ENCODE data around the gene TMBIM4. TPM values are rescaled to one million over a fixed set of nuclear protein-coding genes. Genes with fewer than 3 reads are reported as not detected.

Gene TMBIM4
- total RNA-seq, 2 experiments from 2014 or later, result 51.2 to 51.3 TPM

Other genes with a start within 250 kb of the TMBIM4 start
- 10 to 100 TPM; 25.6 to 26.0 TPM for gene LLPH, start 39.2 kb downstream of the TMBIM4 start, total RNA-seq
- gene IRAK3, start 19.2 kb upstream of the TMBIM4 start, total RNA-seq, result under 1 TPM; 0.32 to 0.38 TPM
- gene HELB, start 132.5 kb upstream of the TMBIM4 start, total RNA-seq, result 10 to 100 TPM; 23.0 to 23.7 TPM